ENCODE data around the gene DHX29.

DNA sequence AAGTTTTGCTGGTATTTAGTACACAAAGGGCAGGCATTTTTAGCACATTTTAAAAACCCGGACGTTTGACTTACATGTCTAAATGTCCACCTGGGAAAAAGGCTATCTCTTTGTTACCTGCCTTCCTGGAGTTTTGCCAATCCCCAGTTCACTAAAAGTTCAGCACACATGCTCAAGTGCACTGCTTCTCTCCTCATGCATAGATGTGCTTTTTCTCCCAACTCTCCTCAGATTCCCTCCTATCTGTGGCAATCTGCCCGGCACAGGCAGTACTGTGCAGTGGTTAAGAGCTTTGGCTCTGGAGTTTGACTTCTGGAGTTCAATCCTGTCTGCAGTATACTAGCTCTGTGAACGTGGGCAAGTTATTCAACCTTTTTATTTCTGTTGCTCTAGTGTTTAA lies 65.7 kb downstream of the DHX29 start:
- TF ChIP-seq POLR2A (IDR thresholded peaks at IDR 0.05): no peak
- TF ChIP-seq CTCF (IDR thresholded peaks at IDR 0.05): no peak
- no peak for TF ChIP-seq EP300 (IDR thresholded peaks at IDR 0.05)

Data from suprapubic skin (tissue), 3 donors.